T-helper 9 cell (primary cell): ENCODE measurements around the gene GRM2.

Experiments used
- DNase-seq: peaks from one replicate; pipeline ENCODE4 v3.0.0-alpha.2; 2020

The GRM2 gene

DNA sequence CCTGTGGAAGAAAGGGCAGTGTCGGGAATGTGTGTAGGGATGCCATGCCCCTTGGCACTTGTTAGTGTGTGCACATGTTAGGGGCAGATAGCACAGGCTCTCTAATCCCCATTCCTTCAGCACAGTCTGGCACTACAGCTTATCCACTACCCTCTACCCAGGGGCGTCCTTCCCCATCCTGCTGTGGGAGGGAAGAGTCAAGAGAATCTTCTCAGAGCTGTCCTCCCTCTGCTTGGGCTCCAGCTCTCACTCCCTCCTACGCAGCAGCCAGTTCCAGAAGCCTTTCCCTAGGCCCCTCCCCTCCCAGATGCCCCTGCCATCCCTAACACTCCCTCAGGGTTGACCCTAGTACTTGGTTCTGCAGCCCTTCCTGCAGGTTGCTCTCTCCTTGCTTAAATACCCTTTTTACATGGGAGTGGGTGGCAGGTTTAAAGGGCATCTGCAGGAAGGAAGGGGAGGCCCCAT, 815 bp upstream of the GRM2 start:
- DNase-seq: no peak

DNA sequence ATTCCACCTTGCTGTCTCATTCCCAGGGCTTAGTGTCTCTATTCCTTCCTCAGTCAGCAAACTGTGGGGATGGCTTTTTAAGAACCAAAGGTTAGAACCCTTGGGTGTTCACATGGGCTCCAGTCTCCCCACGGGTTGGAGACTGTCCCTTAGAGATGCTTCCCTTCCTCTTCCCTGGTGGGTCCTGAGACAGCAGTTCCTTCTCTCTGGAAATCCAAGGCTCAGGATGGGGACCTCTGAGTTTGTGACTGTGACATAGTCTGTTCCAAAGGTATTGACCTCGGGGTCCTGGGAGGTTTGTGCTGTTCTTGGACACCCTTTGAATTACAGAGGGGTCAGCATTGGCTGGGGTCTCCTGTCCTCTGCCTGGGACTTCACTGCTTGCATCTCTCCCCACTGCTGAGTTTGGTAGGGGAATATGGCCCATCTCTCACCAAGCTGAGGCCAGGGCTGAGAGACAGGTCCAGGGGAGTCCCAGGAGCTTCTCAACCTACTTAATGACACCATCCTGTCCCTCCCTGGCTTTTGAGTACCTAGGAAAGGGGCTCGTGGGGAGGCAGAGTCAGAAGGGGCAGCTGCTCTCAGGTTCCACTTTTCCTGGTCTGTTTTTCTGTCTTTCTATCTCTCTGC, 1.5 kb downstream of the GRM2 start:
- no peak for DNase-seq

DNA sequence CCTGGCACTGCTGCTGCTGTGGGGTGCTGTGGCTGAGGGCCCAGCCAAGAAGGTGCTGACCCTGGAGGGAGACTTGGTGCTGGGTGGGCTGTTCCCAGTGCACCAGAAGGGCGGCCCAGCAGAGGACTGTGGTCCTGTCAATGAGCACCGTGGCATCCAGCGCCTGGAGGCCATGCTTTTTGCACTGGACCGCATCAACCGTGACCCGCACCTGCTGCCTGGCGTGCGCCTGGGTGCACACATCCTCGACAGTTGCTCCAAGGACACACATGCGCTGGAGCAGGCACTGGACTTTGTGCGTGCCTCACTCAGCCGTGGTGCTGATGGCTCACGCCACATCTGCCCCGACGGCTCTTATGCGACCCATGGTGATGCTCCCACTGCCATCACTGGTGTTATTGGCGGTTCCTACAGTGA, 2.1 kb downstream of the GRM2 start:
- DNase-seq: no peak

DNA sequence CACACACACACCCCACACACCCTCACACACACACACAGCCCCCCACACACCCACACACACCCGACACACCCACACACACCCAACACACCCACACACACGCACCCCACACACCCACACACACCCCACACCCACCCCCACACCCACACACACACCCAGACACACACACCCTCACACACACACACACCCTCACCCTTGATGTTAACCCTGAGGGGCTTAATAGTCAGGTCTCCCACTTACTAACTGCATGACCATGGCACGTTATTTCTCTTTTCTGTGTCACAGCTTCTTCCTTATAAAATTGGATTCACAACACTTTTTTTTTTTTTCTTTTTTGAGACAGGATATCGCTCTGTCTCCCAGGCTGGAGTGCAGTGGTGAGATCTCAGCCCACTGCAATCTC, 2.8 kb downstream of the GRM2 start:
- no peak for DNase-seq

DNA sequence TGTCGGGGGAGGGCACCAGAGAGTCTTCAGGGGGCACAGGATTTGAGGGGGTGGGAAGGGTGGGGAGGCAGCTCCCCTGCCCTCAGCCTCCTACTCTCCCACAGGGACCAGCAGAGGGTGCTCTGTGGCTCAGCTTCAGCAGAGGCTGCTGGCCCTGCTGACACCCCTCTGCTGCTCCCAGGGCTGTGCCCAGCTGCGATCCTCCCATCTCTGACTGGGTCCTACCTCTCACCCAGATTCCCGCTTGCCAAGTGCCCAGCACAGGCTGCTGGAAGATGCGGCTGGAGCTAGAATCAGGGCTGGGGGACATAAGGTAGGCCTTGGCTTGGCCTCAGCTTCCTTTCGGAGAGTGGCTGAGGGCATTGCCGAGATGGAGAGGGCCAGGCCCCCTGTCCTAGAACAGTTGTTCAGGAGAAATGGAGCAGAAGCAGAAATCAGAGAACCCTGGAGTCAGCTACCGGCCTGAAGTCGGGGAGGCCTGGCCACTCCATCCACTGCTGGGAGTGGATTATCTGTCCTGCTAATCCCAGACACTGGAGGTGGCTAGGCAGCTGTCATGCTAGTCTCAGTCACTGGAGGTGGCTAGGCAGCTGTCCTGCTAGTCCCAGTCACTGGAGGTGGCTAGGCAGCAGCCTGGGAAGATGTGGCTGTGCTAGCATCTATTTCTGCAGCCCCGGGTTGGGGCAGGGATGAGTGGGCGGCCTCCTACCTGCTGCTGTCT, 3.9 kb downstream of the GRM2 start:
- DNase-seq: no peak

DNA sequence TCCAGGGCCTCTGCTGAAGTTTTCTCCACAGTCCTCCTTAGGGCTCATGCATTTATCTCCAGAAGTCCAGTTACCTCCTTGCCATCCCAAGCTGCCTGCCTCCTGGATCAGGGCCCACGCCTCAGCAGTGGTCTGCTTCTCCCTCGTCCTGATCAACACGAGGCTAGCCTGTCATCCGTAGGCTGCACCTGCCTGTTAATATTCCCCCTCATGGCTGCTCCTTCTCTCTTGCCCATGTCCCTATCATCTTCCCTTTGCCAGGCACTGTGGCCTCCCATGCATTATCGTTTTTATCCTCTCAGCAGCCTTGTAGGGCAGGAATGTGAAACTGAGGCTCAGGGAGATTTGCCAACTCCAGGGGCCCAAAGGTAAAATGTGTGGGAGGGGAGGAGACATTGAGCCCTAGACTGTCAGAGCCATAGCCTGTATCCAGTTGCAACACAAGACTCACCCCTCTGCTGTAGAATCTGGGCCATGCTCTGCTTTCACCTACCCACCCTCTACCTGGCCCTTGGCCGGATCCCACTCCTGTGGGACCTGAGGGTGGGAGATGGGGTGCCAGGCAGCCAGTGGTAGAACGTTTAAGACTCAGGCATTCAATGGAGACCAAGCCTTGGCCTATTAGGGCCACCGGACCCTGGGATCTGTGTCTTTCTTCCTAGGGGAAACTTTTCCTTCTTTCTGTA, 4.6 kb downstream of the GRM2 start:
- no peak for DNase-seq

DNA sequence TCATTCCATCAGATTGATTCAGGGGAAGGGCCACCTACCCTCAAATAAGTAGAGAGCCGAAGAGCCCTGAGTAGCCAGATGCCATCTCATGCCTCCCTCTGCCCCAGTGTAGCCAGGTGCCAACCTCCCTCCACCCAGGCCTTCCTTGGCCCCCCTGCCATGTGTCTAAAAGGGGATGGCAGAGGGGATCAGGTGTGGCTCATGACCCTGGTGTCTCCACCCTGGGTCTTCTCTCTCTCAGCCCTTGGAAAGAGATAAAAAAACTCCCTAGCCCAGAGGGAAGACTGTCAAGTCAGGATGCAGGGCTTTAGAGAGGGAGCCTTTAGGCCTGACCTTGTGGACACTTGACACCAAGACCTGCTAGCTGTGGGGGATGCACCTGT, 5.2 kb downstream of the GRM2 start:
- no peak for DNase-seq

DNA sequence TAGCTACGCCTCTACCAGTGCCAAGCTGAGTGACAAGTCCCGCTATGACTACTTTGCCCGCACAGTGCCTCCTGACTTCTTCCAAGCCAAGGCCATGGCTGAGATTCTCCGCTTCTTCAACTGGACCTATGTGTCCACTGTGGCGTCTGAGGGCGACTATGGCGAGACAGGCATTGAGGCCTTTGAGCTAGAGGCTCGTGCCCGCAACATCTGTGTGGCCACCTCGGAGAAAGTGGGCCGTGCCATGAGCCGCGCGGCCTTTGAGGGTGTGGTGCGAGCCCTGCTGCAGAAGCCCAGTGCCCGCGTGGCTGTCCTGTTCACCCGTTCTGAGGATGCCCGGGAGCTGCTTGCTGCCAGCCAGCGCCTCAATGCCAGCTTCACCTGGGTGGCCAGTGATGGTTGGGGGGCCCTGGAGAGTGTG, 5.7 kb downstream of the GRM2 start:
- DNase-seq: no peak

DNA sequence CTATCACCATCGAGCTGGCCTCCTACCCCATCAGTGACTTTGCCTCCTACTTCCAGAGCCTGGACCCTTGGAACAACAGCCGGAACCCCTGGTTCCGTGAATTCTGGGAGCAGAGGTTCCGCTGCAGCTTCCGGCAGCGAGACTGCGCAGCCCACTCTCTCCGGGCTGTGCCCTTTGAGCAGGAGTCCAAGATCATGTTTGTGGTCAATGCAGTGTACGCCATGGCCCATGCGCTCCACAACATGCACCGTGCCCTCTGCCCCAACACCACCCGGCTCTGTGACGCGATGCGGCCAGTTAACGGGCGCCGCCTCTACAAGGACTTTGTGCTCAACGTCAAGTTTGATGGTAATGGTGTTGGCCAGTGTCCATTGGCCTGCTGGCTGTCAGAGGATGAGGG, 6.1 kb downstream of the GRM2 start:
- DNase-seq: no peak

DNA sequence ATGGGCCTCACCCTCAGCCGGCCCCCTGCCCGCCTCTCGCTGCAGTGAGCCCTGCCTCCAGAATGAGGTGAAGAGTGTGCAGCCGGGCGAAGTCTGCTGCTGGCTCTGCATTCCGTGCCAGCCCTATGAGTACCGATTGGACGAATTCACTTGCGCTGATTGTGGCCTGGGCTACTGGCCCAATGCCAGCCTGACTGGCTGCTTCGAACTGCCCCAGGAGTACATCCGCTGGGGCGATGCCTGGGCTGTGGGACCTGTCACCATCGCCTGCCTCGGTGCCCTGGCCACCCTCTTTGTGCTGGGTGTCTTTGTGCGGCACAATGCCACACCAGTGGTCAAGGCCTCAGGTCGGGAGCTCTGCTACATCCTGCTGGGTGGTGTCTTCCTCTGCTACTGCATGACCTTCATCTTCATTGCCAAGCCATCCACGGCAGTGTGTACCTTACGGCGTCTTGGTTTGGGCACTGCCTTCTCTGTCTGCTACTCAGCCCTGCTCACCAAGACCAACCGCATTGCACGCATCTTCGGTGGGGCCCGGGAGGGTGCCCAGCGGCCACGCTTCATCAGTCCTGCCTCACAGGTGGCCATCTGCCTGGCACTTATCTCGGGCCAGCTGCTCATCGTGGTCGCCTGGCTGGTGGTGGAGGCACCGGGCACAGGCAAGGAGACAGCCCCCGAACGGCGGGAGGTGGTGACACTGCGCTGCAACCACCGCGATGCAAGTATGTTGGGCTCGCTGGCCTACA, 8.5 kb downstream of the GRM2 start:
- no peak for DNase-seq

DNA sequence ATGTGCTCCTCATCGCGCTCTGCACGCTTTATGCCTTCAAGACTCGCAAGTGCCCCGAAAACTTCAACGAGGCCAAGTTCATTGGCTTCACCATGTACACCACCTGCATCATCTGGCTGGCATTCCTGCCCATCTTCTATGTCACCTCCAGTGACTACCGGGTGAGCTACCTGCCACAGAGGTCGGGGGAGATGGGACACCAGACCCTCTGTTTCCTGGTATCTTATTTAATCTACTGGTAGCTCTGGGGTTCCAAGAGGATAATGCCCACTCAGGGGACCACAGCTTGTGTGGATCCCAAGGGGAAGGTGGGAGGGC, 9.1 kb downstream of the GRM2 start:
- no peak for DNase-seq

DNA sequence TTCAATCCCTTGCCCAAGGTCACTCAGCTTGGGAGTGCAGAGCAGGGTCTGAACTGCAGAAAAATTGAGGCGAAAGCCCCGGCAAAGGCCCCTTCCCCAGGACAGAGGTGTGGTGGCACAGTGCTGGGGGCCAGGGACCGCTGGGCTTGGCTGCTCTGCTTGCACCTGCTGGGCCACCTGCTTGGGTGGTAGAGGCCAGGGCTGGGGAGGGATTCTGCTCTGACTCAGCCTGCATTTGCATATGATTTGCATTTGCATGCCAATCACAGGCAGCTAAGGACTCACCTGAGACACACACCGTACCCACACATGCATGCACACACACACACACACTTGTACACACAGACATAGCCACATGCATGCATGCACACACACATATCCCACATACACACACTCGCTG, 9.9 kb downstream of the GRM2 start:
- DNase-seq: no peak

DNA sequence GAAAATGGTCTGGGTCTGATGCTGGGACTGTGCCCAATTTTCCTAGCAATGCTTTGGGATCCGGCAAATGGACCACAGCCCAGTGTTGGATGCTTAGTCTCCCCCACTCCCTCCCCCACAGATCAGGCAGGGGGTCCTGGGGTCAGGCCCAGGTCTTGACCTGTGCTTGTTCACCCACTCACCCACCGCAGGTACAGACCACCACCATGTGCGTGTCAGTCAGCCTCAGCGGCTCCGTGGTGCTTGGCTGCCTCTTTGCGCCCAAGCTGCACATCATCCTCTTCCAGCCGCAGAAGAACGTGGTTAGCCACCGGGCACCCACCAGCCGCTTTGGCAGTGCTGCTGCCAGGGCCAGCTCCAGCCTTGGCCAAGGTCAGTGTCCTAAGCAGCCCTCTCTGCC, 10.6 kb downstream of the GRM2 start:
- no peak for DNase-seq

DNA sequence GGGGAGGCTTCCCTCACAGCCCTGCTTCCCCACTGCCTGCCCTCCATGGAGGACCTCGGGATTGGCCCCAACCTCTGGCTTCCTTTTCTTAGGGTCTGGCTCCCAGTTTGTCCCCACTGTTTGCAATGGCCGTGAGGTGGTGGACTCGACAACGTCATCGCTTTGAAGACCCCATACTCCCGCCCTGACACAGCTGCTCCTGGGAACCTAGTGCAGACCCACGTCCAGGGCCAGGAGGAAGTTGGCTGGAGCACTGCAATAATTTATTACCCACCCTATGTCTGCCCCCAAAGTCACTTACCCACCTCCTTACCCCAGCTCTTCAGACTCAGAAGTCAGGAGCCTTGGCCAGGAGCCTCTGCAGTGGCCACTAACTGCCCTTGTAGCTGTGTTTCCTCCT, 11.1 kb downstream of the GRM2 start:
- DNase-seq: no peak

DNA sequence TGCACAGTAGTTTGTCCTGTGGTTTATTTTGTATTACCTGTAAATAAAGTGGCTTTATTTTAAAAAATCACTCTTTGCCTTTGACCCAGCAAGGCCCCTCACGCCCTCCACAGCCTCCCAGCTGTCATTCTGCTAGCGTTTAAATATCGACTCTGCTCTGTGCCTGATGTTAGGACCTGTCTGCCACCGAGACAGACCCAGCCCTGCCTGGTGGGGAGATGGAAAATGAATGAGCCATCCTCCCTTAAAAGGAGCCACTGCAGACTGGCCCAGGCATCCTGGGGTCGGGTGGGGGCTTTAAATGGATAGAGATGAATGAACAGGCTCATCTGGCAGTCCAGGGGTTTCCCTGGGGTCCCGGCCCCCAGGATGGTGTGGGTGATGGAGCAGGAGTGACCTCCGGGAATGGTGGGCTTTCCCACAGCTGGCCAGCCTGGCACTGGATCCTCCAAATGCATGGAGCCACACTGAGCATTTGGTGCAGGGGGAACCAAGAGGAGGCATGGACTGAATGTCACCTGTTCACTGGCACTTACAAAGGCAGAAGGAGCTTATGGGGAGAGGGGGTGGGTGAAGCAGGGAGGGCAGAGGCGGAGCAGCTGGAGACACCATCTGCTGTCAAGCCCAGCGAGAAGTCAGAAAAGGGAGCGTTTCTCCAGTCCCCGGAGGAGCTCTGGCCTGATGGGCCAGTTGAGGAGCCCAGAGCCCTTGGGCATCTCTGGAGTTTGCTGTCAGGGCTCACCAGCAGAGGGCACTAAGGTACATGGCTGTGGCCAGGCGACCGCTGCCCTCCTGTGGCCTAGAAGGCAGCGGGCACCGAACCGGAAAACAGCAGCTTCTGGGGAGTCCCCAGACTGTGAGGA, 11.9 kb downstream of the GRM2 start:
- no peak for DNase-seq

DNA sequence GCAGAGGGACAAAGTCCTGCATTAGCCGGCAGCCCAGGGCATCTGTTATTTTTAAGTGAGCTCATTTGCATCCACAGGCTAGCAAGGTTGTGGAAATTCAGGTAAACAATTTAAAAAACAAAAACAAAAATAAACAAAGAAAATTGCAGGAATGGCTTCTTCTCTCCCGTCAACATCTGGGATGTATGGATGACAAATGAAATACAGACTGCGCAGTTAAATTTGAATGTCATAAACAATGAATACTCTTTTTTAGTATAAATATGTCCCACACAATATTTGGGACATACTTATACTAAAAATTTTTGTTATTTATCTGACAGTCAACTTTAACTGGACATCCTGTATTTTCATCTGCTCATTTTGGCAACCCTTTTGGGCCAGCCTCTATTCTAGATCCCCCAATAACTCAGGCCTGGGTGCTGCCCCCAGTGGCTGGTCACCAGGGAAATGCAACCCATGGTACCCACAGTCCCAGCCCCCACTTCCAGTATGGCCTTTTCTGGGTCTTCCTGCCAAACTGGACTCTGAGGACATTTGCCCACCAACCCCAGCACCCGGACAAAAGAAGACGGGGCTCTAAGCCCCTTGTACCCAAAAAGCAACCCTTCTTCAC, 12.7 kb downstream of the GRM2 start:
- DNase-seq: no peak

DNA sequence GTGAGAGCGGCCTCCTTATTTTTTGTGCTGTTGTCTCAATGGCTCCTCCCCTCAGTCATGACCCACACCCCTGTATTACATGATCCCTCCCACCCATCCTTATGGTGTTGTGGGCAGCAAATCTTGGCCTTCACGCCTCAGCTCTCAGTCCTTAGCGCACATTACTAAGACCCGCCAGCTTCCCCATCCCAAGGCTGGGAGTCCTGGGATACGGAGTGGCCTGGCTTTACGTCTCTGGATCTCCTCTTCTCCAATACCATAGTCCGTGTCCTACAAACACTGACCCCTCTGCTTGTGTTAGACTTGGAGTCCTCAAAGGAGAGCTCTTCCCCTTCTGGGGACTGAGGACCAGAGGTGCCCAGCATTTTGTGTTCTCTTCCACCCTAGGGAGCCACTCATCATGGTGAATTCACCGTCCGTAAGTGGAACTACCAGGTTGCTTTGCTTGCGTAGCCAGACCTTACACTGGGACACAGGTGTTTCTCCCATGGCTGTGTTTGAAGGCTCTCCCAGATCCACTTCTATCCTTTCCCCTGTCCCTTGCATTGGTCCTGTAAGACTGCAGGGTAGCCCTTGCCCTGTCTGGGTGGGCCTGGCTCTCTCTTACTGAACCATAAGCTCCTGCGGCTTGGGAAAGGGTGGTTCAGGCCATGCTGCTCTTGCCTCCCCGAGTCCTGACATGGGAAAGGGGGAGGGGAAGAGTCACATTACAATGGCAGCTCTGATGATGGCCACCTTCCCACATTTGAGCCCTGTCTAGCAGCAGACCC, 13.6 kb downstream of the GRM2 start:
- DNase-seq: no peak

DNA sequence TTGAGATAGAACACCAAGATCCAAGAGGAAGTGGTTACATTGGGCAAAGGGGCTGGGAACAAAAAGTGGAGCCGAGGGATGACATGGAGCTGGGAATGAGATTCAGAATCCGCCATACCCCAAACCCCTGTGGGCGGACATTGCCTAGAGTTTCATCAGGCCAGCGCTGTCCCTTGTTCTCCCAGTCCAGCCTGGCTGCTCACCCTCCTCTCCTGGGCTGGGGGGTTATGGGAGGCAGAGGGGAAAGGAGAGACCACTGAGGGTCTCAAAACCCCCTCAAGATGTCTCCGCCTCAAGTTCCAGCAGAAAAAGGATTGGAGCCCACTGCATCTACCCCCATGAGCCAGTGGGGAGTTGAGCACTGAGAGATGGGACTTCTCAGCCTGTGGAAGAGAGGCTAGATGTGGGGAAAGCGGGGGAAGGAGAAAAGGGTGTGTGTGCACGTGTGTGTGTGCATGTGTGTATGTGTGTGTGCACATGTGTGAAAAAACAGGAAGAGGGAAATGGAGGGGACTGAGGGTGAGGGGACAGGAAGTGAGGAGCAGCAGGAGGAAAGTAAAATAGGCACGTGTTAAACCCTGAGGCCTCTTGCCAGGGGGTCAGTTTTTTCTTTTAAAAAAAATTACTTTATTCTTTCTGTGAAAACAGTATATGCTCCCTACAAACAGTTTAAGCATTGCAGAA, 14.3 kb downstream of the GRM2 start:
- DNase-seq: no peak

DNA sequence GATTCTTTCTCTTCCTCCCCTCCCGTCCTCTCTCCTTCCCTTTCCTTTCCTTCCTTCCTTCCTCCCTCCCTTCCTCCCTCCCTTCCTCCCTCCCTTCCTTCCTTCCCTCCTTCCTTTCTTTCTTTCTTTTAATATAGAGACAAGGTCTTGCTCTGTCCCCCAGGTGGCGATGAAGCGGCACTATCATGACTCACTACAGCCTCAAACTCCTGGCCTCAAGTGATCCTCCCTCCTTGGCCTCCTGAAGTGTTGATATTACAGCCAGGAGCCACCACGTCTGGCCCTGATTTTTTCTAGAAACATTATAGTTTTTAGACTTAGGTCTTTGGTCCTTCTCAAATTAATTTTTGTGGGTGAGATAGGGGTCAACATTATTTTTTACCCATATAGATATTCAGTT, 15.5 kb downstream of the GRM2 start:
- DNase-seq: no peak

DNA sequence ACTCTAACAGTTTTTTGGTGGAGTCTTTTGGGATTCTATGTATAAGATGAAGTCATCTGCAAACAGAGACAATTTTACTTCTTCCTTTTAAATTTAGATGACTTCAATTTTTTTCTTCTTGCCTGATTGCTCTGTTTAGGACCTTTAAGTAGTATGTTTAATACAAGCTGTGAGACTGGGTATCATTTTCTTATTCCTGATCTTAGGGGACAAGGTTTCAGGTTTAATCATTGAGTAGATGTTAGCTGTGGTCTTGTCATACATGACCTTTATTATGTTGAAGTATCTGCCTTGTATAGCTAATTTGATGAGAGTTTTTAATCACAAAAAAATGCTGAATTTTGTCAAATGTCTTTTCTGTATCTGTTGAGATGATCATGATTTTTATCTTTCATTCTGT, 20.6 kb downstream of the GRM2 start:
- no peak for DNase-seq
